Vagina (tissue), 2 donors: ENCODE data around the gene OR2Y1.
"Not testable (repeated sequence)": the region's sequence is repeated elsewhere in the genome, so short reads cannot be mapped to it uniquely, and the experiment has no call there.

Source experiments
- CTCF ChIP-seq, 3 experiments: fragments of 450-650 bp in 2 of 3; fragments of 200-600 bp in 1 of 3; sonication (generic) in 1 of 3; IDR thresholded peaks; one replicate each; pipeline ENCODE4 v1.5.1; 2017 to 2019; ENCODE audit warnings: antibody characterized with exemption in 3 of 3, mild to moderate bottlenecking in 2 of 3, moderate library complexity in 2 of 3
- POLR2A ChIP-seq, 2 donors: fragments of 450-650 bp; IDR thresholded peaks; one replicate each; pipeline ENCODE4 v1.6.1; 2017; ENCODE audit warnings: antibody characterized with exemption in 2 of 2, mild to moderate bottlenecking in 2 of 2, moderate library complexity in 2 of 2
- POLR2AphosphoS5 ChIP-seq, 2 donors: sonication (generic); formaldehyde crosslinking; IDR thresholded peaks; one replicate each; pipeline ENCODE4 v1.9.0; 2017; ENCODE audit warnings: antibody characterized with exemption in 2 of 2, mild to moderate bottlenecking in 2 of 2, low read depth in 1 of 2; ENCODE audit not compliant: insufficient read depth in 1 of 2

- TF ChIP-seq CTCF (IDR thresholded peaks at IDR 0.05); POLR2A (IDR thresholded peaks at IDR 0.05); POLR2AphosphoS5 (IDR thresholded peaks at IDR 0.05; ENCODE audit: insufficient read depth in 1 of 2, low read depth in 1 of 2): not testable (repeated sequence)
Observed at GRCh38 chr5:180703371-180703770, 36.5 kb downstream of the OR2Y1 start.
